Adipose tissue (tissue), 3 donors: Measurements from ENCODE around the gene ACRBP. TPM values are rescaled to one million over a fixed set of nuclear protein-coding genes. Genes with fewer than 3 reads are reported as not detected.

Source experiments
- H3K27ac ChIP-seq: one replicate; pipeline ENCODE4 v1.5.1; 2013; ENCODE audit warnings: low read depth, low read length
- WGBS, 3 donors: extraction: QIAGEN DNeasy Blood & Tissue Kit; methylation state at CpG; one replicate each; pipeline ENCODE4 v1.1.7; 2013; 5-methylcytosine and 5-hydroxymethylcytosine counted together
- polyA plus RNA-seq, 3 donors: library from polyadenylated mRNA; stranded (reverse); fragments of 200-250 nt; gene quantifications; one replicate each; pipeline ENCODE4 v1.2.3, GENCODE V29; 2013
- donor health status: healthy with polysubstance abuse.
- donor health status: Bipolar disorder and iron deficiency.
- donor health status: healthy.

The ACRBP gene
- 1 to 10 TPM in 1 of 3 donors, under 1 TPM in 1, not detected in 1; 0.74 to 1.6 TPM for polyA plus RNA-seq

- no peak within 1 kb of the TSS for H3K27ac ChIP-seq
- 2 to 4% (median 3%) methylated on average over 38 of the region's 38 CpGs for WGBS, 3 donors
These were observed at the start of gene ACRBP for GRCh38 chr12:6647083-6647604. Gene ACRBP, minus strand, starts transcription at chr12:6647432. Its CDS starts 66 bp downstream, at chr12:6647366.

- 70 to 78% (median 76%) methylated on average over 9 to 11 of the region's 11 CpGs for WGBS, 3 donors
- no peak overlapping the region for H3K27ac ChIP-seq
These were observed 48.2 kb upstream of the ACRBP start for GRCh38 chr12:6695313-6696045.

- no peak overlapping the region for H3K27ac ChIP-seq
- WGBS, 3 donors: 66 to 81% (median 80%) methylated on average over 9 of the region's 9 CpGs
These were observed 47.5 kb upstream of the ACRBP start for GRCh38 chr12:6694701-6695100.

- 64 to 79% (median 66%) methylated on average over 4 of the region's 4 CpGs for WGBS, 3 donors
- no peak overlapping the region for H3K27ac ChIP-seq
These were observed 46.7 kb upstream of the ACRBP start for GRCh38 chr12:6693832-6694355.

GRCh38 chr12:6692888-6693287, 45.7 kb upstream of the ACRBP start:
- H3K27ac ChIP-seq: no peak overlapping the region
- 57 to 72% (median 68%) methylated on average over 2 of the region's 2 CpGs for WGBS, 3 donors

GRCh38 chr12:6691473-6691872, 44.2 kb upstream of the ACRBP start:
- WGBS, 3 donors: 76 to 89% (median 77%) methylated on average over 4 of the region's 4 CpGs
- no peak overlapping the region for H3K27ac ChIP-seq

- peak within 1 kb of the TSS; percentile 84 for H3K27ac ChIP-seq
- 0% methylated on average over 52 to 72 of the region's 72 CpGs for WGBS, 3 donors
These were observed 42.0 kb upstream of the ACRBP start, which contains the start of gene ZNF384 for GRCh38 chr12:6688999-6689882. Gene ZNF384, minus strand, starts transcription at chr12:6689375. Its CDS starts 9,855 bp downstream, at chr12:6679520.

GRCh38 chr12:6688543-6688998, 41.3 kb upstream of the ACRBP start:
- peak overlapping the region; percentile 84 for H3K27ac ChIP-seq
- 0 to 1% (median 1%) methylated on average over 12 to 13 of the region's 13 CpGs for WGBS, 3 donors

- 63 to 71% (median 66%) methylated on average over 3 of the region's 3 CpGs for whole genome bisulfite sequencing, 3 donors
- H3K27ac ChIP-seq: no peak overlapping the region
These were observed 38.6 kb upstream of the ACRBP start for GRCh38 chr12:6685814-6686213.

GRCh38 chr12:6684609-6685008, 37.4 kb upstream of the ACRBP start:
- 58 to 61% (median 61%) methylated on average over 6 of the region's 6 CpGs for WGBS, 3 donors

GRCh38 chr12:6676962-6677361, 29.7 kb upstream of the ACRBP start:
- 90 to 96% (median 96%) methylated on average over 5 of the region's 5 CpGs for WGBS, 3 donors
- H3K27ac ChIP-seq: no peak overlapping the region

More at GRCh38 chr12:6684609-6685008, 37.4 kb upstream of the ACRBP start:
- no peak overlapping the region for H3K27ac ChIP-seq

- no peak overlapping the region for H3K27ac ChIP-seq
- 86 to 94% (median 93%) methylated on average over 17 to 18 of the region's 18 CpGs for WGBS, 3 donors
These were observed 24.9 kb upstream of the ACRBP start for GRCh38 chr12:6672143-6672542.

GRCh38 chr12:6667559-6668210, 20.5 kb upstream of the ACRBP start:
- 62 to 80% (median 70%) methylated on average over 8 of the region's 8 CpGs for WGBS, 3 donors
- no peak overlapping the region for H3K27ac ChIP-seq

- H3K27ac ChIP-seq: no peak overlapping the region
- 96 to 100% (median 98%) methylated on average over 2 of the region's 2 CpGs for WGBS, 3 donors
These were observed 19.0 kb upstream of the ACRBP start for GRCh38 chr12:6666211-6666610.

- no peak overlapping the region for H3K27ac ChIP-seq
- 61 to 82% (median 76%) methylated on average over 2 of the region's 2 CpGs for WGBS, 3 donors
These were observed 17.7 kb upstream of the ACRBP start for GRCh38 chr12:6664902-6665301.

- no peak within 1 kb of the TSS for H3K27ac ChIP-seq
- WGBS, 3 donors: 2% methylated on average over 34 to 37 of the region's 37 CpGs
These were observed 15.9 kb upstream of the ACRBP start, which contains the start of gene ING4 for GRCh38 chr12:6662906-6663742. Gene ING4, minus strand, starts transcription at chr12:6663119. Its CDS starts 18 bp downstream, at chr12:6663101.

GRCh38 chr12:6662602-6662905, 15.3 kb upstream of the ACRBP start:
- WGBS, 3 donors: 0 to 1% (median 1%) methylated on average over 10 of the region's 10 CpGs
- no peak overlapping the region for H3K27ac ChIP-seq
